ELF-1 (cell line): ENCODE measurements around the gene HOXB7.

ENCODE experiments used
- DNase-seq: peaks from one replicate; pipeline ENCODE4 v3.0.0-alpha.2; 2016; ENCODE audit warnings: low read depth, low spot score

HOXB7 gene

GRCh38 chr17:48567209-48567608 lies 43.6 kb downstream of the HOXB7 start:
- no peak for DNase-seq

- no peak for DNase-seq
Observed at GRCh38 chr17:48566717-48567116, 44.1 kb downstream of the HOXB7 start.

- DNase-seq, result no peak
Observed at GRCh38 chr17:48565925-48566710, 44.7 kb downstream of the HOXB7 start.

- no peak for DNase-seq
Observed at GRCh38 chr17:48565022-48565554, 45.7 kb downstream of the HOXB7 start.

- DNase-seq, result no peak
Observed at GRCh38 chr17:48564188-48565021, 46.4 kb downstream of the HOXB7 start.

- DNase-seq, result no peak
Observed at GRCh38 chr17:48563867-48564187, 47.0 kb downstream of the HOXB7 start.

GRCh38 chr17:48563385-48563838 lies 47.4 kb downstream of the HOXB7 start:
- DNase-seq, result no peak

- DNase-seq, result no peak
Observed at GRCh38 chr17:48562934-48563333, 47.9 kb downstream of the HOXB7 start.

- no peak for DNase-seq
Observed at GRCh38 chr17:48561884-48562810, 48.7 kb downstream of the HOXB7 start.

GRCh38 chr17:48559840-48560817 lies 50.7 kb downstream of the HOXB7 start:
- DNase-seq, result peak; percentile 27

GRCh38 chr17:48559122-48559839 lies 51.5 kb downstream of the HOXB7 start:
- DNase-seq, result peak; percentile 19

GRCh38 chr17:48558831-48559121 lies 52.0 kb downstream of the HOXB7 start:
- DNase-seq, result no peak

GRCh38 chr17:48558057-48558830 lies 52.6 kb downstream of the HOXB7 start:
- peak; percentile 62 for DNase-seq
